Astrocyte (in vitro differentiated cells and primary cell): ENCODE results near the gene SRSF12. TPM values are rescaled to one million over a fixed set of nuclear protein-coding genes. Genes with fewer than 3 reads are reported as not detected.

Experiments
- DNase-seq: peaks from one replicate; pipeline ENCODE4 v3.0.0-alpha.2; 2010; ENCODE audit warnings: low read depth
- FAIRE-seq: peaks from 2 replicates; lab custom pipeline; 2011; peaks lifted over from hg19 to GRCh38; lab: Jason Lieb, UNC
- H2AFZ ChIP-seq: 2 replicates; pipeline ENCODE4 v1.6.0; 2012; ENCODE audit warnings: low read depth, low read length, inconsistent platforms
- H3K27ac ChIP-seq: 2 replicates; pipeline ENCODE4 v1.5.1; 2011; ENCODE audit warnings: low read depth, low read length, inconsistent platforms
- H3K27me3 ChIP-seq: 2 replicates; pipeline ENCODE4 v1.6.0; 2011; ENCODE audit warnings: low read length, inconsistent platforms; ENCODE audit not compliant: insufficient read depth
- H3K36me3 ChIP-seq: 2 replicates; pipeline ENCODE4 v1.5.1; 2011; ENCODE audit warnings: low read length, inconsistent platforms; ENCODE audit not compliant: insufficient read depth
- H3K4me1 ChIP-seq: 2 replicates; pipeline ENCODE4 v1.5.1; 2011; ENCODE audit warnings: low read length, inconsistent platforms; ENCODE audit not compliant: insufficient read depth
- H3K4me2 ChIP-seq: 2 replicates; pipeline ENCODE4 v1.6.0; 2012; ENCODE audit warnings: low read length, inconsistent platforms
- H3K4me3 ChIP-seq: 2 replicates; pipeline ENCODE4 v1.5.1; 2011; ENCODE audit warnings: low read depth, mild to moderate bottlenecking, low read length, inconsistent platforms; ENCODE audit not compliant: insufficient read depth
- H3K79me2 ChIP-seq: 2 replicates; pipeline ENCODE4 v1.6.0; 2012; ENCODE audit warnings: mild to moderate bottlenecking, low read length, inconsistent platforms; ENCODE audit not compliant: insufficient read depth
- H3K9ac ChIP-seq: 2 replicates; pipeline ENCODE4 v1.6.0; 2012; ENCODE audit warnings: mild to moderate bottlenecking, low read length, inconsistent platforms
- H3K9me3 ChIP-seq: 2 replicates; pipeline ENCODE4 v1.5.1; 2012; ENCODE audit warnings: low read depth, mild to moderate bottlenecking, low read length, inconsistent platforms; ENCODE audit not compliant: insufficient read depth
- H4K20me1 ChIP-seq: 2 replicates; pipeline ENCODE4 v1.6.0; 2012; ENCODE audit warnings: low read length, inconsistent platforms; ENCODE audit not compliant: insufficient read depth
- H3K27ac Mint-ChIP-seq: one replicate; pipeline ENCODE4 v1.8.0; 2021; ENCODE audit warnings: mild to moderate bottlenecking, mixed read lengths; ENCODE audit not compliant: unreplicated experiment
- H3K27me3 Mint-ChIP-seq: one replicate; pipeline ENCODE4 v1.8.0; 2021; ENCODE audit warnings: low read depth, mixed read lengths; ENCODE audit not compliant: unreplicated experiment
- H3K36me3 Mint-ChIP-seq: one replicate; pipeline ENCODE4 v1.8.0; 2021; ENCODE audit warnings: low read depth, mixed read lengths; ENCODE audit not compliant: unreplicated experiment
- H3K4me1 Mint-ChIP-seq: one replicate; pipeline ENCODE4 v1.8.0; 2021; ENCODE audit warnings: low read depth, mixed read lengths; ENCODE audit not compliant: unreplicated experiment
- H3K4me3 Mint-ChIP-seq: one replicate; pipeline ENCODE4 v1.8.0; 2021; ENCODE audit warnings: mild to moderate bottlenecking, moderate library complexity, mixed read lengths; ENCODE audit not compliant: unreplicated experiment
- H3K9me3 Mint-ChIP-seq: one replicate; pipeline ENCODE4 v1.8.0; 2021; ENCODE audit warnings: mild to moderate bottlenecking, mixed read lengths; ENCODE audit not compliant: unreplicated experiment
- EZH2 ChIP-seq: IDR thresholded peaks from 2 replicates; pipeline ENCODE4 v1.6.1; 2012; ENCODE audit warnings: mild to moderate bottlenecking, low read length, inconsistent platforms; ENCODE audit not compliant: insufficient read depth
- total RNA-seq: library from RNA; stranded (reverse); gene quantifications from 2 replicates; pipeline ENCODE4 v1.2.1, GENCODE V29; 2021
- TF ChIP-seq, protein P1 (sequence below): IDR thresholded peaks from 2 replicates; pipeline ENCODE4 v1.5.1; 2011; ENCODE audit warnings: low read depth, mild to moderate bottlenecking, inconsistent platforms, low read length, moderate library complexity; ENCODE audit not compliant: insufficient read depth

SRSF12 gene
- total RNA-seq, 1 donor from 2014 or later: 9.2 TPM

DNA sequence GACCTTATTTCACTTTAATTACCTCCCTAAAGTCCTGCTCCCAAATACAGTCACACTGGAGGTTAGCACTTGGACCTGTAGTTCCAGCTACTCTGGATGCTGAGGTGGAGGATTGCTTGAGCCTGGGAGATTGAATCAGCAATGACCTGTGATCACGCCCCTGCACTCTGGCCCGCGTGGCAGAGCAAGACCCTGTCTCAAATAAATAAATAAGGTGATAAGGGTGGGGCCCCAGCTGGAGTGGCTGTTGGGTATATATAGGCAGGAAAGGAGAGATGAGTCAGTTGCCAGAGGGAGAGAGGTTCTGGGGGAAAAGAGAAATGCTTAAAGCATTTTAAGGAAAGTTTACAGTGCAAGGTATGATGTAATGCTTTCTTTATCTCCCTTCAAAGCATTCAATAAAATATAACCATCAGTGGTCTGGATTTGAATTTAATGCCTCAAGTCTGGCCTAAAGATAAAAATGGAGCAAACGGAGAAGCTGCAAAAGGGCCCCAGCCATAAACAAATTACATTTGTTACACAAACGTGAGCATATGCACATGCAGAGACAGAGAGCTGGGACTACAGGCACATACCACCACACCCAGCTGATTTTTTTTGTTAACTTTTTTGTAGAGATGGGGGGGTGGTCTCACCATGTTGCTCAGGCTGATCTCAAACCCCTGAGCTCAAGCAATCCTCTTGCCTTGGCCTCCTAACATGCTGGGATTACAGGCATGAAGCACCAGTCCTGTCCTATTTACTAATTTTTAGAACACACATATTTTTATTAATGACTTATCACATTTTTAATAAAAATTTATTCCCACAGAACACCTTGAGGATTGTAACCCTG, 21.9 kb upstream of the SRSF12 start:
- Mint-ChIP-seq H3K4me3 (no peak overlapping the region), H3K36me3 (no peaks in the 10 kb centered on the region), H3K9me3 (no peaks in the 10 kb centered on the region), H3K27me3 (peaks cover 8% of the 10 kb centered on the region), H3K27ac (peak overlapping the region; percentile 48), H3K4me1 (peaks cover 18% of the 10 kb centered on the region)
- TF ChIP-seq, protein P1, sequence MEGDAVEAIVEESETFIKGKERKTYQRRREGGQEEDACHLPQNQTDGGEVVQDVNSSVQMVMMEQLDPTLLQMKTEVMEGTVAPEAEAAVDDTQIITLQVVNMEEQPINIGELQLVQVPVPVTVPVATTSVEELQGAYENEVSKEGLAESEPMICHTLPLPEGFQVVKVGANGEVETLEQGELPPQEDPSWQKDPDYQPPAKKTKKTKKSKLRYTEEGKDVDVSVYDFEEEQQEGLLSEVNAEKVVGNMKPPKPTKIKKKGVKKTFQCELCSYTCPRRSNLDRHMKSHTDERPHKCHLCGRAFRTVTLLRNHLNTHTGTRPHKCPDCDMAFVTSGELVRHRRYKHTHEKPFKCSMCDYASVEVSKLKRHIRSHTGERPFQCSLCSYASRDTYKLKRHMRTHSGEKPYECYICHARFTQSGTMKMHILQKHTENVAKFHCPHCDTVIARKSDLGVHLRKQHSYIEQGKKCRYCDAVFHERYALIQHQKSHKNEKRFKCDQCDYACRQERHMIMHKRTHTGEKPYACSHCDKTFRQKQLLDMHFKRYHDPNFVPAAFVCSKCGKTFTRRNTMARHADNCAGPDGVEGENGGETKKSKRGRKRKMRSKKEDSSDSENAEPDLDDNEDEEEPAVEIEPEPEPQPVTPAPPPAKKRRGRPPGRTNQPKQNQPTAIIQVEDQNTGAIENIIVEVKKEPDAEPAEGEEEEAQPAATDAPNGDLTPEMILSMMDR: no peak
- TF ChIP-seq EZH2: no peak
- Histone ChIP-seq H3K4me1 (peaks cover 3% of the 10 kb centered on the region), H3K9ac (no peak overlapping the region), H3K4me3 (no peak overlapping the region), H3K4me2 (peak overlapping the region; percentile 34), H3K36me3 (no peaks in the 10 kb centered on the region), H3K9me3 (no peaks in the 10 kb centered on the region), H3K27me3 (peaks cover 2% of the 10 kb centered on the region), H3K79me2 (no peaks in the 10 kb centered on the region), H4K20me1 (no peaks in the 10 kb centered on the region), H3K27ac (no peak overlapping the region), H2AFZ (no peak overlapping the region)
- FAIRE-seq: no peak
- DNase-seq: no peak

DNA sequence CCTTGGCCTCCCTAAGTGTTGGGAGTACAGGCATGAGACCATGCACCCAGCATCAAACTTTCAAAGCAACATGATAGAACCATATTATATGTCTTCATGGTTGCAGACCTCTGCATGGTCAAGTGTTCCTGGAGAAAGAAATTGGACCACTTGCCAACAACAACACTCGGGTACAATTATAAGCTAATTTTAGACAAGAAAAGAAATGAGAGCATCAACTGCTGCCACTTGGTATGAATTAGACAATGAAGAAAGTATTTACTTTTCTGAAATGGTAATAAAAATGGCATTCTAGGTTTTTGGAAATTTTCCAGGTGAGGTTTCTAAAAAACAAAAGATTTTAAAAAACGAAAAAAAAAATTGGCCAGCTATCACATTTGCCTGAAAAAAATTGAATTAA, 20.3 kb upstream of the SRSF12 start:
- FAIRE-seq (no peak), DNase-seq (no peak)
- Mint-ChIP-seq H3K9me3 (no peaks in the 10 kb centered on the region), H3K4me1 (peaks cover 18% of the 10 kb centered on the region), H3K27ac (no peak overlapping the region), H3K27me3 (peaks cover 3% of the 10 kb centered on the region), H3K36me3 (no peaks in the 10 kb centered on the region), H3K4me3 (no peak overlapping the region)
- Histone ChIP-seq H3K4me1 (peaks cover 3% of the 10 kb centered on the region), H3K9me3 (no peaks in the 10 kb centered on the region), H3K27ac (no peak overlapping the region), H2AFZ (no peak overlapping the region), H4K20me1 (no peaks in the 10 kb centered on the region), H3K4me2 (no peak overlapping the region), H3K27me3 (peaks cover 3% of the 10 kb centered on the region), H3K36me3 (no peaks in the 10 kb centered on the region), H3K4me3 (no peak overlapping the region), H3K79me2 (no peaks in the 10 kb centered on the region), H3K9ac (no peak overlapping the region)
- TF ChIP-seq, protein P1: no peak
- TF ChIP-seq EZH2: no peak

DNA sequence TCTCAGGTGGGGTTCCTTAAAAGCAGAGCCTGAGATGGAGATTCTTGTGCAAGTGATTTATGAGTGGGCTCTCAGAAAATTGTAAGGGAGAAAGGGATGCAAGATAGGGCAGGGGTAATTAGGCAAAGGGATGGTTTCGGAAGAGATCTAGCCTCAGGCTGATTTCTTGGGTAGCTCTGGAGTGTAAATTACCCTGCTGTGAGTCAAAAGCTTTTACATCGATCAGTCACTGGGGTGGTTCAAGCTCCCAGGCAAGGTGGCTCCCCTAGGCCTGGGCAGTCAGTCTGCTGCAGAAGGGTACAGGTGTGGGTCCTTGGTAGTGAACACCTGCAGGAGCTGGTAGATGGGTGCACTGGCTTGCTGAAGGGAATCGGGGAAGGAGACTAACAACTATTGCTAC, 16.9 kb upstream of the SRSF12 start:
- FAIRE-seq (no peak), DNase-seq (no peak)
- H3K9me3 Mint-ChIP-seq: no peaks in the 10 kb centered on the region
- Histone ChIP-seq H3K4me3 (no peak overlapping the region), H3K4me2 (no peak overlapping the region), H3K79me2 (no peaks in the 10 kb centered on the region), H2AFZ (no peak overlapping the region), H3K4me1 (peaks cover 3% of the 10 kb centered on the region), H3K27ac (no peak overlapping the region), H3K9ac (no peak overlapping the region), H3K27me3 (peaks cover 3% of the 10 kb centered on the region), H4K20me1 (no peaks in the 10 kb centered on the region), H3K9me3 (no peaks in the 10 kb centered on the region), H3K36me3 (no peaks in the 10 kb centered on the region)
- no peaks in the 10 kb centered on the region for H3K36me3 Mint-ChIP-seq
- H3K4me1 Mint-ChIP-seq: peaks cover 7% of the 10 kb centered on the region
- TF ChIP-seq, protein P1: no peak
- TF ChIP-seq EZH2: no peak
- H3K27ac Mint-ChIP-seq: no peak overlapping the region
- peaks cover 3% of the 10 kb centered on the region for H3K27me3 Mint-ChIP-seq
- H3K4me3 Mint-ChIP-seq: no peak overlapping the region
